Thyroid gland (tissue), 4 donors: ENCODE results near the gene RFX2. TPM values are rescaled to one million over a fixed set of nuclear protein-coding genes. Genes with fewer than 3 reads are reported as not detected.

ENCODE experiments used
- DNase-seq, 2 donors: peaks; one replicate each; pipeline ENCODE4 v3.0.0-alpha.2; 2019
- H3K27ac ChIP-seq, 3 donors: fragments of 200-600 bp; sonication (generic); 1 replicate in 2 of 3; 2 replicates in 1 of 3; pipeline ENCODE4 v1.5.1; 2016 to 2019; ENCODE audit warnings: mild to moderate bottlenecking in 1 of 3, moderate library complexity in 1 of 3
- H3K27me3 ChIP-seq: fragments of 200-600 bp; sonication (generic); one replicate; pipeline ENCODE4 v1.5.1; 2019
- H3K36me3 ChIP-seq, 2 donors: fragments of 200-600 bp; sonication (generic); one replicate each; pipeline ENCODE4 v1.5.1; 2016 to 2019
- H3K4me1 ChIP-seq, 2 donors: fragments of 200-600 bp; sonication (generic); one replicate each; pipeline ENCODE4 v1.5.1; 2017 to 2019
- H3K4me3 ChIP-seq, 3 donors: fragments of 200-600 bp; sonication (generic); replicated peaks in 1 of 3; 1 replicate in 2 of 3; 2 replicates in 1 of 3; pipeline ENCODE4 v1.5.1; 2016; ENCODE audit warnings: mild to moderate bottlenecking in 1 of 3
- H3K9me3 ChIP-seq: fragments of 200-600 bp; sonication (generic); one replicate; pipeline ENCODE4 v1.5.1; 2017
- CTCF ChIP-seq, 6 experiments: fragments of 200-600 bp in 3 of 6; fragments of 450-650 bp in 3 of 6; sonication (generic) in 3 of 6; IDR thresholded peaks; one replicate each; pipeline ENCODE4 v1.5.1; 2016 to 2019; ENCODE audit warnings: antibody characterized with exemption in 6 of 6, mild to moderate bottlenecking in 2 of 6, inconsistent platforms in 1 of 6, moderate library complexity in 1 of 6
- POLR2A ChIP-seq, 2 donors: fragments of 450-650 bp; IDR thresholded peaks; one replicate each; pipeline ENCODE4 v1.6.1; 2017; ENCODE audit warnings: antibody characterized with exemption in 2 of 2, mild to moderate bottlenecking in 2 of 2, moderate library complexity in 1 of 2
- WGBS, 2 donors: methylation state at CpG; one replicate each; pipeline ENCODE4 v1.1.5; 2017; 5-methylcytosine and 5-hydroxymethylcytosine counted together
- intact Hi-C: fragments of 100-400 bp; cut with DNase I; formaldehyde crosslinking; loops from one replicate; pipeline ENCODE4 v1.15.1; 2023
- total RNA-seq, 4 donors: library from RNA; depleted of rRNA; stranded (reverse); fragments of >200 nt; gene quantifications; one replicate each; pipeline ENCODE4 v1.2.3, GENCODE V29; 2016

RFX2 gene
- total RNA-seq, 4 donors from 2014 or later: 4.1 to 10.6 (median 7.7) TPM

- intact Hi-C loops: no loop called here
- no peak overlapping the region for H3K27ac ChIP-seq
- peak; percentile 58 to 59 for DNase-seq
- no peaks in the 10 kb centered on the region for H3K36me3 ChIP-seq
- TF ChIP-seq POLR2A (IDR thresholded peaks at IDR 0.05) (no peak), CTCF (IDR thresholded peaks at IDR 0.05) (peak; percentile 69 to 92 (median 84))
- H3K4me3 ChIP-seq: no peak overlapping the region
- 27 to 35% methylated on average over 6 of the region's 6 CpGs for WGBS, 2 donors
- no peaks in the 10 kb centered on the region for H3K9me3 ChIP-seq
- no peaks in the 10 kb centered on the region for H3K4me1 ChIP-seq
- H3K27me3 ChIP-seq: no peaks in the 10 kb centered on the region
Measured at GRCh38 chr19:6125571-6125989, 15.3 kb upstream of the RFX2 start.

DNA sequence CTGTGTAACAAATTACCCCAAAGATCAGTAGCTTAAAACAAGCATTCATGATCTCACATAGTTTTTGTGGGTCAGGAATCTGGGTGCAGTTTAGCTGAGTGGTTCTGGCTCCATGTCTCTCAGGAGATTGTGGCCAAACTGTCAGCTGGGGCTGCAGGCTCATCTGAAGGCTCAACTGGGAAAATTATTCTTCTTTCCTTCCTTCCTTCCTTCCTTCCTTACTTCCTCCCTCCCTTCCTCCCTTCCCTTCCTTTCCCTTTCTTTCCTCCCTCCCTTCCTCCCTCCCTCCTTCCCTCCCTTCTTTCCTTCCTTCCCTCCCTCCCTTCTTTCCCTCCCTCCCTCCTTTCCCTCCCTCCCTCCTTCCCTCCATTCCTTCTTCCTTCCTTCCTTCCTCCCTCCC, 8.7 kb upstream of the RFX2 start:
- no peak for TF ChIP-seq CTCF (IDR thresholded peaks at IDR 0.05)
- no peak for DNase-seq
- intact Hi-C loops: no loop called here
- H3K36me3 ChIP-seq: no peaks in the 10 kb centered on the region
- no peaks in the 10 kb centered on the region for H3K27me3 ChIP-seq
- H3K27ac ChIP-seq: no peak overlapping the region
- no peak overlapping the region for H3K4me3 ChIP-seq
- peaks cover 0 to 13% of the 10 kb centered on the region in 2 donors for H3K4me1 ChIP-seq
- H3K9me3 ChIP-seq: no peaks in the 10 kb centered on the region

DNA sequence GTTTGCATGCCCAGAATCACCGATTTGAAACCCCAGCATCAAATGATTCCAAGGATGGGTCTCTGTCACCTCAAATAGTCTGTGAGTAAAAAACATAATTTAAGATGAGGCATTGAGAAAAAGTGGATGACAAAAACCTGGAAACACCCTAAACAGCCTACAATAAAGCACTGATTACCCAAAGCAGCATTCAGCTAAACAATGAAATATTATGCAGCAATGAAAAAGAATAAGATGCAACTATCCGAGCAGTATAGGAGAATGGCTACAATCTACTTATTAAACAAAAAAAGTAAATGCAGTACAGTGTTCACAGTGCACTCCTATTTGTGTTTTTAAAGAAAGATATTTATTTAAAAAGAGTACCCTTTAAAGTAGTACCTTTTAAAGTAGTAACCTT, 7.7 kb upstream of the RFX2 start:
- H3K9me3 ChIP-seq: no peaks in the 10 kb centered on the region
- H3K36me3 ChIP-seq: no peaks in the 10 kb centered on the region
- peaks cover 0 to 13% of the 10 kb centered on the region in 2 donors for H3K4me1 ChIP-seq
- no peak overlapping the region for H3K27ac ChIP-seq
- DNase-seq: no peak
- no peaks in the 10 kb centered on the region for H3K27me3 ChIP-seq
- intact Hi-C loops: no loop called here
- TF ChIP-seq POLR2A (IDR thresholded peaks at IDR 0.05) (no peak), CTCF (IDR thresholded peaks at IDR 0.05) (no peak)
- H3K4me3 ChIP-seq: no peak overlapping the region
- 73 to 79% methylated on average over 2 of the region's 2 CpGs for WGBS, 2 donors

- DNase-seq: no peak
- Histone ChIP-seq H3K36me3 (no peaks in the 10 kb centered on the region), H3K9me3 (no peaks in the 10 kb centered on the region), H3K27ac (no peak overlapping the region), H3K27me3 (no peaks in the 10 kb centered on the region), H3K4me3 (no peak overlapping the region), H3K4me1 (peaks cover 0 to 13% of the 10 kb centered on the region in 2 donors)
- intact Hi-C loops: no loop called here
- TF ChIP-seq POLR2A (IDR thresholded peaks at IDR 0.05) (no peak), CTCF (IDR thresholded peaks at IDR 0.05) (no peak)
Measured at GRCh38 chr19:6117534-6117933, 7.2 kb upstream of the RFX2 start.

DNA sequence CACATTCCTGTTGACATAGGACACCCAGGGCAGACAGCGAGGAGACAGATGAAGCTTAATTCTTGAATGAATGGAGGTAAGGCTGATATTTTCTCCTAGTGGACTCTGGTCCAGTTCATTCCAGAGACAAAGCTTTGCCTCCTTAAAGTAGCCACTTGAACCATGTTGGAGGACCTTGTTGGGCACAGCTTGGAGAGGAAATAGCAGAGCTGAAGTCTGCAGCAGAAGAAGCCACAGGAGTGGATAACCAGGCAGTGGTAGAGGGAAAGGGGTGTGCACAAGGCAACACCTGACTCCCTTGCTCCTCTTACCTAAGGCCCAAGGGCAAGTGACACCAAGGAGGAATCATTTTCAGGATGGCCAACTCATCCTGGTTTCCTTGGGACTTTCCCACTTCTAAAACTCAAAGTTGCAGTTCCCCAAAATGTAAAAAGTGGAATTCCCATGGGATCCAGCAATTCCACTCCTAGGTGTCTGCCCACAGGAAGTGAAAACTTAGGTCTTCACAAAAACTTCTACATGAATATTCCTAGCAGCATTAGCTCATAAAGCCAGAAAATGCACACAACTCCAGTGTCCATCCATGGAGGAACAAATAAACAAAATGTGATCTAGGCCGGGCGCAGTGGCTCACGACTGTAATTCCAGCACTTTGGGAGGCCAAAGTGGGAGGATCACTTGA, 6.6 kb upstream of the RFX2 start:
- H3K27ac ChIP-seq: no peak overlapping the region
- intact Hi-C loops: no loop called here
- no peak for DNase-seq
- peaks cover 0 to 13% of the 10 kb centered on the region in 2 donors for H3K4me1 ChIP-seq
- H3K36me3 ChIP-seq: no peaks in the 10 kb centered on the region
- H3K27me3 ChIP-seq: no peaks in the 10 kb centered on the region
- H3K9me3 ChIP-seq: no peaks in the 10 kb centered on the region
- TF ChIP-seq CTCF (IDR thresholded peaks at IDR 0.05) (no peak), POLR2A (IDR thresholded peaks at IDR 0.05) (no peak)
- no peak overlapping the region for H3K4me3 ChIP-seq
- WGBS, 2 donors: 86 to 94% methylated on average over 4 of the region's 4 CpGs
